ENCODE measurements around the gene C1orf210.

The C1orf210 gene

DNA sequence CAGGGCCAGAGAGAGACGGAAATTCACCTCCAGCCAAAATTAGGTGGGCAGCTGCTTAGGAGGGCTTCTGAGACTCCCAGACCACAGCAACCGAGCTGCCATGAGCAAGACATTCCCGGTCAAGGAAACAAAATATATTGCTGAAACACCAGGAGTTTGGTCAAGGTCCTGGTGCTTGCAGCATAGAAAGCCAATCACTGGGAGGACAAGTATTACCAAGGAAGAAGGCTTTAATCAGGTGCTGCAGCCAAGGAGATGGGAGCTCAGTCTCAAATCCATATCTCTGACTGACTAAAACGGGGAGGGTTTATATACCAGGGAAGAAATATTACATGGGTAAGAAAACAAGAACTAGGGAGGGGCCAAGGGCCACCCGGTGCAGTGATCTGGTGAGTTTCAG is 34.4 kb downstream of the C1orf210 start:
- H3K4me3 ChIP-seq (ENCODE audit: insufficient read length, low read depth) = no peak overlapping the region
- no peaks in the 10 kb centered on the region for H3K27me3 ChIP-seq (ENCODE audit: insufficient read depth, insufficient read length)
- TF ChIP-seq YY1 (IDR thresholded peaks at IDR 0.05; ENCODE audit: insufficient read depth, insufficient read length) (no peak), SUZ12 (IDR thresholded peaks at IDR 0.05; ENCODE audit: extremely low read depth, insufficient read depth, insufficient read length) (no peak), ZNF274 (IDR thresholded peaks at IDR 0.05; ENCODE audit: low read depth, low read length) (no peak)
- no peak for DNase-seq (ENCODE audit: low read depth, low spot score)
- H3K9me3 ChIP-seq (ENCODE audit: insufficient read depth, low read length) = peaks cover 54% of the 10 kb centered on the region
- H3K9ac ChIP-seq (ENCODE audit: insufficient read length, low read depth) = no peak overlapping the region
- H3K4me1 ChIP-seq (ENCODE audit: insufficient read depth, insufficient read length) = no peaks in the 10 kb centered on the region
- H3K36me3 ChIP-seq (ENCODE audit: insufficient read depth, insufficient read length, low read length) = no peaks in the 10 kb centered on the region

DNA sequence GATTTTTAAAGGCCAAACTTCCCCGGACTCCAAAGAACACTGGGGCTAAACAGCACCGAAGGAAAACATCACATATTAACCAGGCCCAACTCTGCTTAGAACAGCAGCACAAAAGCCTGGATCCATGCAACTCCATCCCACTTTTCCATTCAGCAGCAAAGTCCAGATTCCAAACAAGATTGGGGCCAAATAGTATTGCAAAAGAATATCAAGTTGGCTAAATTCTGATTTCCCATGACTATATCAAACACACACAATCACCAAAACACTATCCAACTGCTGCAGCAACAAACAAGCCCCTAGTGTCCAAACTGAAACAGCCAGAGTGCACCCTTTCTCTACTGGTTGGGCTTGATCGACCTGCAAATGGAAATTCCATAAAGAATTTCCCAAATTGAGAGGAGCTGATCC is 35.0 kb downstream of the C1orf210 start:
- TF ChIP-seq YY1 (IDR thresholded peaks at IDR 0.05; ENCODE audit: insufficient read depth, insufficient read length) = no peak
- no peak for TF ChIP-seq SUZ12 (IDR thresholded peaks at IDR 0.05; ENCODE audit: extremely low read depth, insufficient read depth, insufficient read length)
- TF ChIP-seq ZNF274 (IDR thresholded peaks at IDR 0.05; ENCODE audit: low read depth, low read length) = no peak
- Histone ChIP-seq H3K9me3 (ENCODE audit: insufficient read depth, low read length) (peaks cover 61% of the 10 kb centered on the region), H3K27me3 (ENCODE audit: insufficient read depth, insufficient read length) (no peaks in the 10 kb centered on the region), H3K36me3 (ENCODE audit: insufficient read depth, insufficient read length, low read length) (no peaks in the 10 kb centered on the region), H3K4me3 (ENCODE audit: insufficient read length, low read depth) (no peak overlapping the region), H3K9ac (ENCODE audit: insufficient read length, low read depth) (no peak overlapping the region), H3K4me1 (ENCODE audit: insufficient read depth, insufficient read length) (no peaks in the 10 kb centered on the region)
- DNase-seq (ENCODE audit: low read depth, low spot score) = no peak

DNA sequence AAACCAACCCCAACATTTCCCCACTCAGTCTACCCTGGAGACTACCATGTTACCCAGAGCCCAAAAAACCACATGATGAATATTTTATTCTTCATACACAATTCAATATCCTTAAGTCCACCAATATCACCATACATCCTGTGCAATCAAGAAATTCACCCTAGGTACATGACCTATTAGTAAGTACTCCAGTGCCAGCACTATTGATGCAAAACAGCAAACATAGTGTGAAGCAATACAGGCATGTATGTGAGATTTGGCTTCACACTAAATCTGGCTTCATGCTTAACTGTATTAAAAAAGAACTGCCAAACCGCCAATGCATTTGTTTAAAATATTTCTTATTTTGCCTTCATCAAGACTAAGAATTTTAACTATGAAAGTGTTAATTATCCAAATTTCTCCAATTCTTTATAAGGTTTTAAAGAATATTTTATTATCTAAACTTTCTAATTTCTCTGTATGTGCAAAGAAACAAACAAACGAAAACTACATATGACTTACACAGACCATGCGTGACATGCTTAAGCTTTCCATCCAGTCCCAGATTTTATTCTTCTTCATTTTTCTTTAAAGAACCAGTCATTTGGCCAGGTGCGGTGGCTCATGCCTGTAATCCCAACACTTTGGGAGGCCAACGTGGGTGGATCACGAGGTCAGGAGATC is 38.0 kb downstream of the C1orf210 start:
- Histone ChIP-seq H3K4me1 (ENCODE audit: insufficient read depth, insufficient read length) (no peaks in the 10 kb centered on the region), H3K27me3 (ENCODE audit: insufficient read depth, insufficient read length) (no peaks in the 10 kb centered on the region), H3K4me3 (ENCODE audit: insufficient read length, low read depth) (no peak overlapping the region), H3K9me3 (ENCODE audit: insufficient read depth, low read length) (peaks cover 67% of the 10 kb centered on the region), H3K36me3 (ENCODE audit: insufficient read depth, insufficient read length, low read length) (no peaks in the 10 kb centered on the region), H3K9ac (ENCODE audit: insufficient read length, low read depth) (no peak overlapping the region)
- TF ChIP-seq ZNF274 (IDR thresholded peaks at IDR 0.05; ENCODE audit: low read depth, low read length) = no peak
- TF ChIP-seq SUZ12 (IDR thresholded peaks at IDR 0.05; ENCODE audit: extremely low read depth, insufficient read depth, insufficient read length) = no peak
- no peak for TF ChIP-seq YY1 (IDR thresholded peaks at IDR 0.05; ENCODE audit: insufficient read depth, insufficient read length)
- no peak for DNase-seq (ENCODE audit: low read depth, low spot score)

DNA sequence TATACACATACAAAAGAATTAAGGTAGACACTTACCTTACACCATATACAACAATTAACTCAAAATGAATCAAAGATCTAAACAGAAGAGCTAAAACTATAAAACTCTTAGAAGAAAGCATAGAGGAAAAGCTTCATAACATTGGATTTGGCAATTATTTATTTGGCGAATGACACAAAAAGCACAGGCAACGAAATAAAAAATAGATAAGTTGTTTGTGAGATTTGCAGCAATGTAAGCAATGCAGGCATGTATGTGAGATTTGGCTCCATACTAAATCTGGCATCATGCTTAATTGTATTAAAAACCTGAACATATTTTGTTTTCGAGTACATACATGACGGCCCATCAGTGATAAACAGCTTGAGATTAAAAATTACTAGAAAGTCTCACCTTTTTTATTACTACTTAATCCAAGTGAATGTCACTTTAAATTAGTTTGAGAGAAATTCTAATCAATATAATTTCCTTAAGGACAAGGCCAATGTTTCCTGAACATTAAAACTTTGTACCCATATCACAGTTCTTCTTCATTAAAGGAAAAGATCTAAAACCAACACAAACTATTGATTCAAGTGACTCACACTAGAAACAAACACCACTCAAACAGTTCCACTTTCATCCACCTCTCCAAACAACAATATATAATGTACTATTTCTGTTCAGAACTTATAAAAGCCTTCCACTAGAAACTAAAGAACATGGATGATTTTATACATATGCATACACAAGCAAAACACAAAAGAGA is 38.7 kb downstream of the C1orf210 start:
- no peak for TF ChIP-seq YY1 (IDR thresholded peaks at IDR 0.05; ENCODE audit: insufficient read depth, insufficient read length)
- TF ChIP-seq SUZ12 (IDR thresholded peaks at IDR 0.05; ENCODE audit: extremely low read depth, insufficient read depth, insufficient read length) = no peak
- no peak for TF ChIP-seq ZNF274 (IDR thresholded peaks at IDR 0.05; ENCODE audit: low read depth, low read length)
- Histone ChIP-seq H3K4me3 (ENCODE audit: insufficient read length, low read depth) (no peak overlapping the region), H3K9me3 (ENCODE audit: insufficient read depth, low read length) (peaks cover 65% of the 10 kb centered on the region), H3K36me3 (ENCODE audit: insufficient read depth, insufficient read length, low read length) (no peaks in the 10 kb centered on the region), H3K4me1 (ENCODE audit: insufficient read depth, insufficient read length) (peaks cover 2% of the 10 kb centered on the region), H3K27me3 (ENCODE audit: insufficient read depth, insufficient read length) (no peaks in the 10 kb centered on the region), H3K9ac (ENCODE audit: insufficient read length, low read depth) (no peak overlapping the region)
- DNase-seq (ENCODE audit: low read depth, low spot score) = no peak

DNA sequence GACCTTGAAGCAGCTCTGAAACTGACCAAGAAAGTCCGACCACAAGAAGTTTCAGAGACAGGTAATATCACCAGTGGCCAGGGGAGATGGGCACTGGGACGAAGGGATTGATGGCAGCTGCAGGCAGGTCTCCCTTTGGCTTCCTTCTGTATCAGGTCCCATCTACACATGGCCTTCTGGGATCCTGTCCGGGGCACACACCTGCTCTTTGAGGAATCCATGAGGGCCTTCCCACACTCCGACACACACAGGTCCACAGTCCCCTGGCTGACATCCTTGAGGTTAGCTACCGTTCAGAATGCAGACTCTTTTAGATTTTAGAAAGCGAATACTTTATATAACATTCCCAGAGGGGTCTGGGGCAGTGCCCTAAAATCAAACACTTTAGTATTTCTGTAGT is 42.1 kb downstream of the C1orf210 start:
- H3K9me3 ChIP-seq (ENCODE audit: insufficient read depth, low read length) = peaks cover 35% of the 10 kb centered on the region
- H3K4me1 ChIP-seq (ENCODE audit: insufficient read depth, insufficient read length) = peaks cover 7% of the 10 kb centered on the region
- no peak overlapping the region for H3K4me3 ChIP-seq (ENCODE audit: insufficient read length, low read depth)
- no peak overlapping the region for H3K9ac ChIP-seq (ENCODE audit: insufficient read length, low read depth)
- H3K36me3 ChIP-seq (ENCODE audit: insufficient read depth, insufficient read length, low read length) = no peaks in the 10 kb centered on the region
- TF ChIP-seq SUZ12 (IDR thresholded peaks at IDR 0.05; ENCODE audit: extremely low read depth, insufficient read depth, insufficient read length) = no peak
- no peaks in the 10 kb centered on the region for H3K27me3 ChIP-seq (ENCODE audit: insufficient read depth, insufficient read length)
- DNase-seq (ENCODE audit: low read depth, low spot score) = no peak

DNA sequence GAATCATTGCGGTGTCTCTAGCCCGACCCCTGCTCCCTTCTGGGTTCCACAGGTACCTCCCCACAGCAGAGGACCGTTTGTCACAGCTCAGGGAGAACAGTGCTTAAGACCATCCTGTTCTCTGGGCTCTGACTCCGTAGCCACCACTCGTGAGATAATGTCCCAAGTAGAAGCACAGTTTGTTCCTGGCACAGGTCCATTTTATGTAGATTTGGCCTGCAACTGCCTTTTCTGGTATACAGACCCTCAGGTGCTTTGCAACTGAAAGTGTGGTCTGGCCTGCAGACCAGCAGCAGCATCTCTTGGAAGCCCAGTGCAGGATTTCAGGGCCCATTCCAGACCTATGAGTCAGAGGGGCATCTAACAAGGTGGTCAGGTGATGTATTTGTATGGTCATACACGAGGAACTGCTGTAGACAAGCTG is 44.0 kb downstream of the C1orf210 start:
- DNase-seq (ENCODE audit: low read depth, low spot score) = peak; percentile 42
- no peak for TF ChIP-seq ZNF274 (IDR thresholded peaks at IDR 0.05; ENCODE audit: low read depth, low read length)
- TF ChIP-seq YY1 (IDR thresholded peaks at IDR 0.05; ENCODE audit: insufficient read depth, insufficient read length) = no peak
- no peak for TF ChIP-seq SUZ12 (IDR thresholded peaks at IDR 0.05; ENCODE audit: extremely low read depth, insufficient read depth, insufficient read length)
- Histone ChIP-seq H3K27me3 (ENCODE audit: insufficient read depth, insufficient read length) (no peaks in the 10 kb centered on the region), H3K36me3 (ENCODE audit: insufficient read depth, insufficient read length, low read length) (no peaks in the 10 kb centered on the region), H3K4me3 (ENCODE audit: insufficient read length, low read depth) (no peak overlapping the region), H3K9ac (ENCODE audit: insufficient read length, low read depth) (no peak overlapping the region), H3K4me1 (ENCODE audit: insufficient read depth, insufficient read length) (peaks cover 7% of the 10 kb centered on the region), H3K9me3 (ENCODE audit: insufficient read depth, low read length) (peaks cover 16% of the 10 kb centered on the region)

DNA sequence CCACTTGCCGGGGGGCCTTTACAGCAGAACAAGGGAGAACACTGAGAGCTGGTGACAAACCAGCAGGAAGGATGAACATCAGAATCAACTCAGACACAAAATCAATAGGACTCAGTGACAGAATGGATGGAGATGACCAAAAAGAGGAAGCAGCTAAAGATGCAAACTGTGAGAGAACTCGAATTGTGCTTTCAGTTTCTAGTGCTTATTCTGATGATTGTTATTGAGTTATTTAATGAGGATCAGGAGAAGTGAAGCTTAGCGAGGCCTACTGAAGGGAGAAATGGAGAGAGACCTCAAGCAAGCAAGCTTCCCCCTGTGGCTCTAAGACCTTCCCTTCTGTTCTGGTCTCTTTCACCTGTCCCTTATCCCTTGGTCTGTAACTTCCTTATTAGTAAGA is 45.9 kb downstream of the C1orf210 start:
- Histone ChIP-seq H3K9ac (ENCODE audit: insufficient read length, low read depth) (no peak overlapping the region), H3K4me3 (ENCODE audit: insufficient read length, low read depth) (no peak overlapping the region)
- DNase-seq (ENCODE audit: low read depth, low spot score) = no peak

More for the DNA sequence above, 45.9 kb downstream of the C1orf210 start:
- no peaks in the 10 kb centered on the region for H3K36me3 ChIP-seq (ENCODE audit: insufficient read depth, insufficient read length, low read length)
- peaks cover 7% of the 10 kb centered on the region for H3K4me1 ChIP-seq (ENCODE audit: insufficient read depth, insufficient read length)
- no peaks in the 10 kb centered on the region for H3K27me3 ChIP-seq (ENCODE audit: insufficient read depth, insufficient read length)
- no peaks in the 10 kb centered on the region; the same call in 1 of the 2 replicates for H3K9me3 ChIP-seq (ENCODE audit: insufficient read depth, low read length)
- no peak for TF ChIP-seq YY1 (IDR thresholded peaks at IDR 0.05; ENCODE audit: insufficient read depth, insufficient read length)
- TF ChIP-seq SUZ12 (IDR thresholded peaks at IDR 0.05; ENCODE audit: extremely low read depth, insufficient read depth, insufficient read length) = no peak
- TF ChIP-seq ZNF274 (IDR thresholded peaks at IDR 0.05; ENCODE audit: low read depth, low read length) = no peak

All from NT2/D1 (cell line).